Measurements from ENCODE around the gene ELOVL1. TPM values are rescaled to one million over a fixed set of nuclear protein-coding genes. Genes with fewer than 3 reads are reported as not detected.
"Not testable (repeated sequence)": the region's sequence is repeated elsewhere in the genome, so short reads cannot be mapped to it uniquely, and the experiment has no call there.

Gene ELOVL1
- 141 TPM for total RNA-seq

DNA sequence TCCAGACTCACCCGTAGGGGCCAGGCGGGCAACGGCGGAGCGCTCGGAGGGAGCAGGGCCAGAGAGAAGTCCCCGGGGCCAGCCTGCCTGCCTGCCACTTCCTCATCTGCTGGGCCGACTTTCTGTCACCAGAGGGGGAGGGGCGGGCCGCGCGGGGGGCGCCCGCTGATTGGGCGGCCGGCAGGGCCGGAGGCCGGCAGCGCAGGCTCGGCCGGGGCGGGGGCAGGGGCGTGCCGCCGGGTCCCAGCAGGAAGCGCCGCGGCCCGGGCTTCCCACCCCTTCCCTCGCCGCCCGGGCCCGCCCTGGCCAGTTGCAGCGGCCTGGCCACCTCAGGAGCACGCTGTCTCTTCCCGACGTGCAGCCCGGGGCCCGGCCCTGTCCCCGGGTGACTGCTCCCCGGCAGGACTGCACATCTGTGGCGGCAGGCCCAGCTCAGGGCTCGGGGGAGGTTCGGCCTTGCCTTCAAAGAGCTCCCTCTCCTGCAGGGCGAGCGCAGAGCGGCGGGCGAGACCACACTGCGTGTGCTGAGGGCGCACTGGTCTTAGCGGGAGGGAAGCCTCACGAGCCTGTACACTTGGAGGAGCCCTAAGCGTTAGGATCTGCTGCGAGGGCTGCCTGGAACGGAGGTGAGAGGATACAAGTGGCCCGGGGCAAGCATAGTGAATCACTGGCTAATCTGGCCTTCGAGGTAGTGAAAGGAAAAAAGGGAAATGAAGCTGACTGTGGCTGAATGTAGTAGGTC lies at the start of gene ELOVL1:
ELOVL1 (minus strand) TSS at position 108 of the 742 bp plus-strand sequence. CDS start 2,402 bp downstream, outside the sequence.
- DNase-seq (ENCODE audit: low spot score) = peak; percentile 93

- no peak for DNase-seq (ENCODE audit: low spot score)
Measured at GRCh38 chr1:43415901-43416300, 48.1 kb upstream of the ELOVL1 start.

GRCh38 chr1:43414634-43415223 lies 46.9 kb upstream of the ELOVL1 start:
- DNase-seq (ENCODE audit: low spot score) = peak; percentile 53

GRCh38 chr1:43413426-43413825 lies 45.6 kb upstream of the ELOVL1 start:
- DNase-seq (ENCODE audit: low spot score) = not testable (repeated sequence)

GRCh38 chr1:43410571-43410970 lies 42.8 kb upstream of the ELOVL1 start:
- DNase-seq (ENCODE audit: low spot score) = no peak

GRCh38 chr1:43405876-43406234 lies 38.0 kb upstream of the ELOVL1 start:
- no peak for DNase-seq (ENCODE audit: low spot score)

DNA sequence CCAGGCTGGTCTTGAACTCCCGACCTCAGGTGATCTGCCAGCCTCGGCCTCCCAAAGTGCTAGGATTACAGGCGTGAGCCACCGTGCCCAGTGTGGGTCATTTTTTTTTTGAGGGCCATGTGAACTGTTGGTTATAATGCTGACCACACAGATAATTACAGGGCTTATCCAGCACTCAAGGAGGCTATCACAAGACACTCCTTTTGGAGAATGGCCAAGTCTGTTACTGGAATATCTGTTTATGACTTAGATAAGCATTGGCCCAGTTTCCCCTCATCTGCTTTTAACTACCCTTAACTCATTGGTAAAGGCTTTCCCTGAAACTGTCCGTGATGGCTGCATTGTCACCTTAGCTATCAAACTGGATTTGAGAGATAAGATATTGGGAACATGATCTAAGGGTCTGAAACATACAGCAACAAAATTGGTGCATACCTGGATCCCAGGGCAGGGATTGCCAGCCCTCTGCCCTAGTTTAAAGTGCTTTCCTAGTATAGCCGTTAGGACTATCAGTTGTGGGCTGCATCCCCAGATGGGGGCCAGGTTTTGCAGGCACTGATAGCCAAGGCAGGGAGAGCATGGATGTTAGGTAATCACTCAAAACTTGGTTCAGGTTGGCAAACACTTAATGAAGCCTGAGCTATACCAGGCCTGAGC lies 37.5 kb upstream of the ELOVL1 start:
- no peak for DNase-seq (ENCODE audit: low spot score)

DNA sequence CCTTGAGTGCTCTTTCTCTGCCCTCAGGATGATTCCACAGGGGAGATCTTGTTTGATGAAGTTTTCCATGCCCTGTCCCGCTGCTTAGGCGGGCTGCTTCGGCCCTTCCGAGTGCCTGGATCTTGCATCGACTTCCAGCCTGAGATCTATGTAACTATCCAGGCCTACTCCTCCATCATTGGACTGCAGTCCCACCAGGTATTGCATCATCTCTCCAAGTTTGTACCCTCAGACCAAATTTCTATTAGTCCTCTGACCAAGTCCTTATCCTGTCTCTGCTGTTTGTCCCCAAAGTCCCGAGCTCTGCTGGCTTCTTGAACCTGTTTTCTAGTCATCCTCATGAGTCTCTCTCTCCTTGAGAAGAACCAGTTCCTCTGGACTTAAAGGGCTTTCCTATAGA lies 36.5 kb upstream of the ELOVL1 start:
- no peak for DNase-seq (ENCODE audit: low spot score)

DNA sequence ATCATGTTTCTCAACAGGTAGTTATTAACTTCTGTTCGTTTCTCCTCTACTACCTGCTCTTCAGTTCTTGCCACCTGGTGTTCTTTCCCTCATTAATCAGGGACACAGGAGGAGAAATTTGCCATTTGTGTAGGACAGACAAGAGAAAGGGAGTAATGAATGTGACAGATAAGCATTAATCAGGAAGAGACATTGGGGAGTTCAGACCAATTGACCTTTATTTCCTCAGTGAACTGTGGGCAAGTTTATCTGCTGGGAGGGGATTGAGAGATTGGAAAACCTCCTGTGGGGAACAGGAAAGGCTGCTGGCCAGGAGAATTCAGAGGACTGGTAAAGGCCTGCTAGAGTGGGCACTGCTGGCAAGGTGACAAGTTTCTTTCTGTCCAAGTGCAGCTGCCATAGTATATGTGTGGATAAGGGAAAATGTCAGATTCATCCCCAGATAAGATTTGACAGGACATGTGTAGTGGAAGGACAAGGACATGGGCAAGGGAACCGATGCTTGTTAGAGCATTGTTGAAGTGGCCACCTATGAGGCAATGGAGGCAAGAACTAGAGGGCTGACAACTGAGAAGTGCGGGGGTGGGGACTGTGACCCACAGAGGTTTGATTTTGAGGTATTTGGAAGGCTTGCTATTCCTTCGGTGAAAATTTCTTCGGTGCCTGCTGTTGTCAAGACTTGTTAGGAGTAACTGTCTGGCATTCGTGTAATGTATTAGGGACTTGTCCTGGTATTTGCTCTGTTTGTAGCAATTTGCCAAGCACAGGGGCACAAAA lies 34.5 kb upstream of the ELOVL1 start:
- no peak for DNase-seq (ENCODE audit: low spot score)

DNA sequence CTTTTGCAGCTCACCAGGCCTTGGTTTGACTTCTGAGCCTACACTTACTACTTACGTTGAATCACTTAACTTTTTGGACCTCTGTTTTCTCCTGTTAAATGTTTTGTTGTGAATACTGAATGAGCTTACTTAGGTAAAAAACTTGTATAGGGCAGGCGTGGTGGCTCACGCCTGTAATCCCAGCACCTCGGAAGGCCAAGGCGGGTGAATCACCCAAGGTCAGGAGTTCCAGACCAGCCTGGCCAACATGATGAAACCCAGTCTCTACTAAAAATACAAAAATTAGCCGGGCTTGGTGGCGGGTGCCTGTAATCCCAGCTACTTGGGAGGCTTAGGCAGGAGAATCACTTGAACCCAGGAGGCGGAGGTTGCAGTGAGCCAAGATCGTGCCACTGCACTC lies 32.6 kb upstream of the ELOVL1 start:
- DNase-seq (ENCODE audit: low spot score) = not testable (repeated sequence)

DNA sequence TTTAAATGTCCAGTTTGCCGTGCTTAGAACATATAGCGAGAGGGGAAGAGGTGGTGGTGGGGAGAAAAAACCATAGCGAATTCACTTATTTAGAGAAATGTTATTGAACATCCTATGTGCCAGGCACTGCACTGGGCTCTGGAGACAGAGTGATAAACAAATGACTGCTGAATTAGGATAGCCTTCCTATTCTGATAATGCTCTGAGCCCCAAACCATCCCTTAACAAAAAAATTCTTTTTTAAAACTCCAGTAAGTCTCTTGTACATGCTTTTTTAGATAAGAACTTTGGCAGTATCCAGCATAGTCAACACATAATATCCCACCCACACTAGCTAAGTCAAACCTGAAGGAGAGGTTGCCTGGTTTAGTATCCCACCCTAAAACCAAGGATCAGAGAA lies 30.4 kb upstream of the ELOVL1 start:
- DNase-seq (ENCODE audit: low spot score) = no peak

DNA sequence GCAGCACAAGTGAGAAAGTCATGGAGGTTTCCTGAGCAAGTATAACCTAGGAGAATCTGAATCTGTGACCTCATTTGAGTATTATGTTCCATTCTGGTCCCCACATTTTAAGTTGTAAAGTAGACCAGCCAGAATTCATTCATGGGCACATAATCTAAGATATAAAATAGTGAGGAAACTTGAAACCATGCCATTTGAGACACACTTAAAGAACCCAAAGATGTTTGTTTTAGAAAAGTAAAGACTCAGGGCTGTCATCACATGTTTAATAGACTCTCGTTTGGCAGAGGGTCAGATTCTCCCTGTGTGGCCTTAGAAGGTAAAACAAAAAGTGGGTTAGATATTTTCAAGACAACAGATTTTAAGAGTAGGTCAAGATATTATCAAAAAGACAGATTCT lies 28.2 kb upstream of the ELOVL1 start:
- DNase-seq (ENCODE audit: low spot score) = no peak

- DNase-seq (ENCODE audit: low spot score) = no peak
Measured at GRCh38 chr1:43395523-43395922, 27.7 kb upstream of the ELOVL1 start.

GRCh38 chr1:43392702-43393101 lies 24.9 kb upstream of the ELOVL1 start:
- no peak for DNase-seq (ENCODE audit: low spot score)

GRCh38 chr1:43389326-43390313 lies 21.8 kb upstream of the ELOVL1 start, which contains the start of the genes MED8 and SZT2:
Gene MED8, minus strand, starts transcription at chr1:43389800. Its CDS starts 36 bp downstream, at chr1:43389764.
Gene SZT2, plus strand, starts transcription at chr1:43389899. Its CDS starts 70 bp downstream, at chr1:43389969.
- peak; percentile 97 for DNase-seq (ENCODE audit: low spot score)

- no peak for DNase-seq (ENCODE audit: low spot score)
Measured at GRCh38 chr1:43388613-43389012, 20.8 kb upstream of the ELOVL1 start.

GRCh38 chr1:43387976-43388599 lies 20.3 kb upstream of the ELOVL1 start:
- DNase-seq (ENCODE audit: low spot score) = no peak

GRCh38 chr1:43386676-43387075 lies 18.9 kb upstream of the ELOVL1 start:
- DNase-seq (ENCODE audit: low spot score) = no peak

GRCh38 chr1:43383449-43383848 lies 15.6 kb upstream of the ELOVL1 start:
- DNase-seq (ENCODE audit: low spot score) = no peak

DNA sequence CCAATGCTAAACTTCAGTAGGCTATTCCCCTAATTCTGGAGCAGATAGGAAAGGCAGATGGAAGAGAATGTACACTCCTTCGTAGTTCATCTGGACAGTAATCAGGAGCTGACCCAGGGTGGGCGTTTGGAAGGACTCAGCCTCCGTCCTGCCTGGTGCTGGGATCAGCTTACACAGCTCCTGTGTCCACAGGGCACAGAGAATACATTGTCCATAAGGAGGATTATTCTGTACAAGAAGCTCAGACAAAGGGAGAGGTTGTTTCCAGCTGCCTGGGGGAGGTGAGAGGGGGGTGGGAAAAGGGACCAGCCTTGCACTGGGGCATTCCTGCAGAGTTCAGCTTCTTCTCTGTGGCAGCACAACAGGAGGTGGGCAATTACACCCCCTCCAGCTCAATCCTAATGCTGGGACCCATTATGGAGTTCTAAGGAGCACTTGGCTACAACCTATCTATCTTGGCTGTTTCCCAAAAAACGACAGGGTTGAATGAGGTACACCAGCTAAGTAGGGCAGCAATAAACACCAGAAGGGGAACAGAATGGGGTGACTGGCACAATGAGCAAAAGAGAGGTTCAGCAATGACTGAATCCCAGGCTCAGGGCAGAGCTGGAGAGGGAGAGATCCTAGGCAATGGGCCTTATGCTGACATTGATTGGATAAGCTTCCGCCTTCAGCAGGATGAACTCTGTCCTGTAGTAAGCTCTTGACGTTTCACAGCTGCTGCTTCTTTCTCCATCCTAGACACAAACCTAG lies 14.4 kb upstream of the ELOVL1 start:
- DNase-seq (ENCODE audit: low spot score) = peak; percentile 19
